Thyroid gland (tissue), 4 donors: ENCODE results near the gene GSG1L.

Experiments
- CTCF ChIP-seq, 6 experiments: fragments of 200-600 bp in 3 of 6; fragments of 450-650 bp in 3 of 6; sonication (generic) in 3 of 6; IDR thresholded peaks; one replicate each; pipeline ENCODE4 v1.5.1; 2016 to 2019; ENCODE audit warnings: antibody characterized with exemption in 6 of 6, mild to moderate bottlenecking in 2 of 6, inconsistent platforms in 1 of 6, moderate library complexity in 1 of 6
- POLR2A ChIP-seq, 2 donors: fragments of 450-650 bp; IDR thresholded peaks; one replicate each; pipeline ENCODE4 v1.6.1; 2017; ENCODE audit warnings: antibody characterized with exemption in 2 of 2, mild to moderate bottlenecking in 2 of 2, moderate library complexity in 1 of 2

- TF ChIP-seq CTCF (IDR thresholded peaks at IDR 0.05) (no peak), POLR2A (IDR thresholded peaks at IDR 0.05) (no peak)
These were observed 41.8 kb upstream of the GSG1L start for GRCh38 chr16:28105297-28105696.
